GM10266 (cell line): Measurements from ENCODE around the gene FAM174B.

Source experiments
- DNase-seq: peaks from one replicate; pipeline ENCODE4 v3.0.0; 2012; ENCODE audit errors: extremely low spot score
- CTCF ChIP-seq: IDR thresholded peaks from 2 replicates; pipeline ENCODE4 v1.5.1; 2012; ENCODE audit warnings: mild to moderate bottlenecking, low read depth; ENCODE audit not compliant: control insufficient read depth, insufficient read depth; ENCODE audit errors: missing control alignments

Gene FAM174B

DNA sequence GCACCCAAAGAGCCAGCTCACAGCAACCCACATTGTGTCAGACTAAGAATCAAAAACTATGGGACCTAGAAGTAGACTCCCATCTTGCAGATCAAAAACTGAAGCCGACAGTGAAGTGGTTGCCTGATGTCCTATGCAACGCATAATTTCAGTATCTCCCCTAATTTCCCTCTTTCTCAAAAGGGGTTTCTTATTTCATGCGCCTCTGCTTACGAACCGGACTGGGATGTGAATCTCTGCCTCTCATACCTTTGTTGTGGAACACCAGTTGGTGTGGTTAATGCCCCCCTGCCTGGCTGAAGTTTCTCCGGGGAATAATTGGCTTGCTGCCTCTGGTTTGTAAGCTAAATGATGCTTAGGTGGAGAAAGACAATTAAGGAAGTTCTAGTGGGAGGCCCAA, 514 bp upstream of the FAM174B start:
- no peak for DNase-seq
- TF ChIP-seq CTCF, result no peak

GRCh38 chr15:92654662-92655061, 913 bp downstream of the FAM174B start:
- no peak for TF ChIP-seq CTCF

DNA sequence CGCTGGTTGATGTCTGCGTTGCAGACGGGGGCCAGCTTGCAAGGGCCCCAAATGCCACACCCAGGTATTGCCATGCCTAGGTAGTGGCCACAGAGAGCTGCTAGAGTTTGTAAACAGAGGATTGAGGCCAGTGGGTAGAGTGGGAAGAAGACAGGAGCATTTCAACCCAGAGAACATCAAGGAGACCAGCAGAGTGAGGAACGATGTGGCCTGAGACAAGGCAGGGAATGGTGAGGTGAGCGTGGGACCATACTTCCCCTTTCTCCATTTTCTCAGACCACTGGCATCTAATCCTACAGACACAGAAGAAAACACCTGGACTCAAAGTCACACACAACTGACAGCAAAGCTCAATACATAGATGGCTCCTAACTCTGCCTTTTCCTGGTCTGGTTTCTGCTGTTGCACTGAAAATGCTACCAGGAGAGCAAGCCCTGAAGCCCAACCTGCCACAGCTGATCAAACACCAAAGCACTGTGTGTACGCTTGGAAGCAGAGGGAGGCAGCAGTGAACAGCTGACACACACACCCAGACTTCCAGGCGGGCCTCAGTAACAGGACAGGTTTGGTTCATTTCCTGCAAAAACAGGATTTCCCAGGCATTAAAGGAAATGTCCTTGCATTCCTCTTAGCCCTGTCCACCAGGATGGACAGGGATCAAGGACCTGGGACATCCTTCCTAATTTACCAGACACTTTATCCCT, 1.6 kb downstream of the FAM174B start:
- DNase-seq, result peak; percentile 72

More at GRCh38 chr15:92654662-92655061, 913 bp downstream of the FAM174B start:
- no peak for DNase-seq

GRCh38 chr15:92653366-92653765, 2.2 kb downstream of the FAM174B start:
- no peak for DNase-seq
- no peak for TF ChIP-seq CTCF

More for the DNA sequence above, 1.6 kb downstream of the FAM174B start:
- peak; percentile 31 for TF ChIP-seq CTCF

GRCh38 chr15:92652576-92652966, 3.0 kb downstream of the FAM174B start:
- DNase-seq, result no peak
- no peak for TF ChIP-seq CTCF

GRCh38 chr15:92651877-92652575, 3.5 kb downstream of the FAM174B start:
- no peak for TF ChIP-seq CTCF
- no peak for DNase-seq

DNA sequence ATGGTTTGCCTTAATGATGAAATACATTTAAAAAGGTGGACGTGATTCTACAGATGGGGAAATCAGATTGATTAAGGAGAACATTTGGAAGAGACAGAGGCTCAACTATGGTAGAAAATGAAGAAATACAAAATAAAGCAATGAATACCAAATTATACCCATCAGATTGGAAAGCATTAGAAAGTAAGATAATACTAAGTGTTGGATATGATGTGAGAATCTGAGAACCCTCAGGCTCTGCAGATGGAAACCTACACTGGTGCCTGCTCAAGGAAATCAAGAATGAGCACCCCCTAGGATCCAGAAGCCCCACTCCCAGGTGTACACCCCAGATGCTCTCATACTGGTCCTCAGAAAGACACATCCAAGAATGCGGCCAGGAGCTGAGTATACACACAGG, 4.6 kb downstream of the FAM174B start:
- no peak for DNase-seq
- TF ChIP-seq CTCF, result no peak
